SK-N-MC (cell line): ENCODE results near the gene SIAH3.

Source experiments
- EZH2 ChIP-seq: fragments of 200-600 bp; sonication (generic); IDR thresholded peaks from one replicate; pipeline ENCODE4 v1.6.1; 2017; ENCODE audit warnings: antibody characterized with exemption
- FOXP2 ChIP-seq: optimal IDR thresholded peaks from 2 replicates; pipeline ENCODE3; 2011; ENCODE audit warnings: mild to moderate bottlenecking, moderate library complexity; ENCODE audit not compliant: insufficient read depth; ENCODE audit errors: extremely low read length, control extremely low read depth
- POLR2AphosphoS5 ChIP-seq: IDR thresholded peaks from 2 replicates; pipeline ENCODE4 v1.6.1; 2012; ENCODE audit warnings: mild to moderate bottlenecking, low read depth, low read length, borderline replicate concordance

GRCh38 chr13:45781553-45782326 lies 69.8 kb downstream of the SIAH3 start:
- TF ChIP-seq POLR2AphosphoS5: no peak
- no peak for TF ChIP-seq EZH2
- TF ChIP-seq FOXP2: no peak
